Panc1 (cell line): ENCODE data around the gene RHOU.

Experiments
- POLR2AphosphoS5 ChIP-seq: IDR thresholded peaks from 2 replicates; pipeline ENCODE4 v1.6.1; 2012; ENCODE audit warnings: mild to moderate bottlenecking, low read depth, low read length, moderate library complexity
- TF ChIP-seq, protein P1 (sequence below): fragments of 450-650 bp; IDR thresholded peaks from 2 replicates; pipeline ENCODE4 v1.5.1; 2017; ENCODE audit warnings: mild to moderate bottlenecking

- TF ChIP-seq, protein P1, sequence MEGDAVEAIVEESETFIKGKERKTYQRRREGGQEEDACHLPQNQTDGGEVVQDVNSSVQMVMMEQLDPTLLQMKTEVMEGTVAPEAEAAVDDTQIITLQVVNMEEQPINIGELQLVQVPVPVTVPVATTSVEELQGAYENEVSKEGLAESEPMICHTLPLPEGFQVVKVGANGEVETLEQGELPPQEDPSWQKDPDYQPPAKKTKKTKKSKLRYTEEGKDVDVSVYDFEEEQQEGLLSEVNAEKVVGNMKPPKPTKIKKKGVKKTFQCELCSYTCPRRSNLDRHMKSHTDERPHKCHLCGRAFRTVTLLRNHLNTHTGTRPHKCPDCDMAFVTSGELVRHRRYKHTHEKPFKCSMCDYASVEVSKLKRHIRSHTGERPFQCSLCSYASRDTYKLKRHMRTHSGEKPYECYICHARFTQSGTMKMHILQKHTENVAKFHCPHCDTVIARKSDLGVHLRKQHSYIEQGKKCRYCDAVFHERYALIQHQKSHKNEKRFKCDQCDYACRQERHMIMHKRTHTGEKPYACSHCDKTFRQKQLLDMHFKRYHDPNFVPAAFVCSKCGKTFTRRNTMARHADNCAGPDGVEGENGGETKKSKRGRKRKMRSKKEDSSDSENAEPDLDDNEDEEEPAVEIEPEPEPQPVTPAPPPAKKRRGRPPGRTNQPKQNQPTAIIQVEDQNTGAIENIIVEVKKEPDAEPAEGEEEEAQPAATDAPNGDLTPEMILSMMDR, result no peak
- TF ChIP-seq POLR2AphosphoS5, result no peak
Observed at GRCh38 chr1:228751360-228752098, 16.2 kb downstream of the RHOU start.
